Fibroblast of lung (primary cell): ENCODE data around the gene SLC66A2. TPM values are rescaled to one million over a fixed set of nuclear protein-coding genes. Genes with fewer than 3 reads are reported as not detected.

Source experiments
- DNase-seq, 2 donors: peaks; one replicate each; pipeline versions ENCODE4 v3.0.0 to v3.0.0-alpha.2; 2010; ENCODE audit warnings: low read depth in 2 of 2
- H2AFZ ChIP-seq: 2 replicates; pipeline ENCODE4 v1.5.1; 2012; ENCODE audit warnings: low read length, control low read depth, inconsistent platforms
- H3K27ac ChIP-seq: 2 replicates; pipeline ENCODE4 v1.5.1; 2011; ENCODE audit warnings: low read length, control low read depth; ENCODE audit not compliant: insufficient read depth
- H3K27me3 ChIP-seq: 2 replicates; pipeline ENCODE4 v1.5.1; 2011; ENCODE audit warnings: mild to moderate bottlenecking, low read length; ENCODE audit not compliant: control insufficient read depth, insufficient read depth
- H3K36me3 ChIP-seq: 2 replicates; pipeline ENCODE4 v1.5.1; 2011; ENCODE audit warnings: low read length; ENCODE audit not compliant: control insufficient read depth, insufficient read depth
- H3K4me1 ChIP-seq: 2 replicates; pipeline ENCODE4 v1.5.1; 2011; ENCODE audit warnings: low read length; ENCODE audit not compliant: control insufficient read depth, insufficient read depth; ENCODE audit errors: extremely low read depth
- H3K4me2 ChIP-seq: 2 replicates; pipeline ENCODE4 v1.5.1; 2011; ENCODE audit warnings: low read length, control low read depth; ENCODE audit not compliant: insufficient read depth; ENCODE audit errors: extremely low read depth
- H3K4me3 ChIP-seq, 4 experiments: fragments of 200-600 bp in 1 of 4; sonication (generic) in 1 of 4; replicated peaks in 1 of 4; 2 replicates each; pipeline ENCODE4 v1.5.1; 2011 to 2016; ENCODE audit warnings: low read length in 4 of 4, low read depth in 3 of 4, mild to moderate bottlenecking in 3 of 4, control low read depth in 2 of 4, inconsistent platforms in 1 of 4, mixed read lengths in 1 of 4; ENCODE audit not compliant: insufficient read depth in 1 of 4; ENCODE audit errors: control extremely low read depth in 1 of 4
- H3K79me2 ChIP-seq: 2 replicates; pipeline ENCODE4 v1.5.1; 2012; ENCODE audit warnings: mild to moderate bottlenecking, low read length, inconsistent platforms; ENCODE audit not compliant: control insufficient read depth, insufficient read depth
- H3K9ac ChIP-seq: 2 replicates; pipeline ENCODE4 v1.5.1; 2011; ENCODE audit warnings: mild to moderate bottlenecking, low read length, control low read depth; ENCODE audit not compliant: insufficient read depth
- H3K9me3 ChIP-seq: 2 replicates; pipeline ENCODE4 v1.5.1; 2012; ENCODE audit warnings: low read depth, low read length; ENCODE audit not compliant: control insufficient read depth, insufficient read depth
- H4K20me1 ChIP-seq: 2 replicates; pipeline ENCODE4 v1.5.1; 2011; ENCODE audit warnings: low read length; ENCODE audit not compliant: control insufficient read depth, insufficient read depth; ENCODE audit errors: extremely low read depth
- EZH2 ChIP-seq: IDR thresholded peaks from 2 replicates; pipeline ENCODE4 v1.5.1; 2012; ENCODE audit warnings: low read length, control low read depth, mild to moderate bottlenecking; ENCODE audit errors: missing control alignments
- polyA plus RNA-seq, 2 donors: library from polyadenylated mRNA; depleted of rRNA in 1 of 2; stranded (reverse) in 1 of 2; unstranded in 1 of 2; fragments of >200 nt; gene quantifications; 2 replicates each; pipeline ENCODE4 v1.2.1, GENCODE V29; 2011 to 2012; ENCODE audit warnings: missing spikeins in 1 of 2
- total RNA-seq: library from RNA; depleted of rRNA; stranded (reverse); fragments of >200 nt; gene quantifications from 2 replicates; pipeline ENCODE4 v1.2.1, GENCODE V29; 2014
- TF ChIP-seq, protein P1 (sequence below), 2 donors: IDR thresholded peaks in 1 of 2; conservative IDR thresholded peaks in 1 of 2; 1 replicate in 1 of 2; 2 replicates in 1 of 2; pipeline ENCODE4 v1.5.1; 2011 to 2012; ENCODE audit warnings: low read length in 2 of 2, control low read depth in 1 of 2, inconsistent platforms in 1 of 2, low read depth in 1 of 2, mild to moderate bottlenecking in 1 of 2

The SLC66A2 gene
- total and polyA plus RNA-seq, 2 donors (not counting 1 experiment from before 2014, with no cell fraction given) = 13.2 to 46.1 TPM

DNA sequence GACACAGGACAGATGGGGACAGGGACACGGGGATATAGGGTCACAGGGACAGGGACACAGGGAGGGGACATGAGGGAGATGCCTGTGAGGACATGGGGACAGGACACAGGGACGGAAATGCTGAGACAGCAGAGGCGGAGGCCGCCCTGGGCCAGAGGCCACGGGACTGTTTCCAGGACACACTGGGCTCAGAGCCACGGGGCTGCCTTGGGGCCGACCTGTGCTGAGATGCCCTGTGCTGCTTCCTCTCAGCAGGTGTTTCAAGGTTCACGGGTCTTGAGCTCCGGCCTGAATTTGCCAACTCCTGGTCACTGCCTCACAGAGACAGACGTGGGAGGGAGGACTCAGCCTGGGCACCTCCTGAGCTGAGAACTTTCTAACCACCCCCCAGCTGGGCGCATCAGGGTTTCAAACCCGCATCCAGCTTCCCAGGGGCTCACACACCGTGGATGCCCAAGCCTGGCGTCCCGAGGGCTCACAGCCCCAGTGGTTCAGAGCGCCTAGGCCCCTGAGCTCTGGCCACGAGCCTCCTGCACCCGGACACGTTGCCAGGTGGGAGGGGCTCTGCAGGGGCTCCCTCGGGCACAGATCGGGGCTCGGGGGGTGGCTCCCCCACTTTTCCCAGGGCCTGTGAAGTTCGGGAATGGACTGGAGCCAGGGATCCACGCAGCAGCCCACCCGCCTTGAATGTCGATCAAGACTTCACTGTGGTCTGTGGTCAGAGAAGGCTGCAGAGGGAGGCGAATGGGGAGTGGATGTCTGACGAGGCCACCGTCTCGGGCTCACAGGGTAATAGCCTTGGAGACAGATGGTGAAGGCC, 64.1 kb downstream of the SLC66A2 start:
- Histone ChIP-seq H3K36me3 (no peaks in the 10 kb centered on the region), H3K9ac (no peak overlapping the region), H4K20me1 (no peaks in the 10 kb centered on the region), H3K27ac (no peak overlapping the region), H3K9me3 (no peaks in the 10 kb centered on the region), H3K27me3 (no peaks in the 10 kb centered on the region), H3K4me1 (no peaks in the 10 kb centered on the region), H3K79me2 (no peaks in the 10 kb centered on the region), H3K4me3 (no peak overlapping the region), H2AFZ (no peak overlapping the region), H3K4me2 (no peak overlapping the region)
- TF ChIP-seq, protein P1, sequence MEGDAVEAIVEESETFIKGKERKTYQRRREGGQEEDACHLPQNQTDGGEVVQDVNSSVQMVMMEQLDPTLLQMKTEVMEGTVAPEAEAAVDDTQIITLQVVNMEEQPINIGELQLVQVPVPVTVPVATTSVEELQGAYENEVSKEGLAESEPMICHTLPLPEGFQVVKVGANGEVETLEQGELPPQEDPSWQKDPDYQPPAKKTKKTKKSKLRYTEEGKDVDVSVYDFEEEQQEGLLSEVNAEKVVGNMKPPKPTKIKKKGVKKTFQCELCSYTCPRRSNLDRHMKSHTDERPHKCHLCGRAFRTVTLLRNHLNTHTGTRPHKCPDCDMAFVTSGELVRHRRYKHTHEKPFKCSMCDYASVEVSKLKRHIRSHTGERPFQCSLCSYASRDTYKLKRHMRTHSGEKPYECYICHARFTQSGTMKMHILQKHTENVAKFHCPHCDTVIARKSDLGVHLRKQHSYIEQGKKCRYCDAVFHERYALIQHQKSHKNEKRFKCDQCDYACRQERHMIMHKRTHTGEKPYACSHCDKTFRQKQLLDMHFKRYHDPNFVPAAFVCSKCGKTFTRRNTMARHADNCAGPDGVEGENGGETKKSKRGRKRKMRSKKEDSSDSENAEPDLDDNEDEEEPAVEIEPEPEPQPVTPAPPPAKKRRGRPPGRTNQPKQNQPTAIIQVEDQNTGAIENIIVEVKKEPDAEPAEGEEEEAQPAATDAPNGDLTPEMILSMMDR (conservative IDR thresholded peaks at IDR 0.05 in 1 of 2, IDR thresholded peaks at IDR 0.05 in 1 of 2; ENCODE audit: low read depth in 1 of 2, low read length in 2 of 2) = no peak
- TF ChIP-seq EZH2 = no peak
- no peak for DNase-seq

DNA sequence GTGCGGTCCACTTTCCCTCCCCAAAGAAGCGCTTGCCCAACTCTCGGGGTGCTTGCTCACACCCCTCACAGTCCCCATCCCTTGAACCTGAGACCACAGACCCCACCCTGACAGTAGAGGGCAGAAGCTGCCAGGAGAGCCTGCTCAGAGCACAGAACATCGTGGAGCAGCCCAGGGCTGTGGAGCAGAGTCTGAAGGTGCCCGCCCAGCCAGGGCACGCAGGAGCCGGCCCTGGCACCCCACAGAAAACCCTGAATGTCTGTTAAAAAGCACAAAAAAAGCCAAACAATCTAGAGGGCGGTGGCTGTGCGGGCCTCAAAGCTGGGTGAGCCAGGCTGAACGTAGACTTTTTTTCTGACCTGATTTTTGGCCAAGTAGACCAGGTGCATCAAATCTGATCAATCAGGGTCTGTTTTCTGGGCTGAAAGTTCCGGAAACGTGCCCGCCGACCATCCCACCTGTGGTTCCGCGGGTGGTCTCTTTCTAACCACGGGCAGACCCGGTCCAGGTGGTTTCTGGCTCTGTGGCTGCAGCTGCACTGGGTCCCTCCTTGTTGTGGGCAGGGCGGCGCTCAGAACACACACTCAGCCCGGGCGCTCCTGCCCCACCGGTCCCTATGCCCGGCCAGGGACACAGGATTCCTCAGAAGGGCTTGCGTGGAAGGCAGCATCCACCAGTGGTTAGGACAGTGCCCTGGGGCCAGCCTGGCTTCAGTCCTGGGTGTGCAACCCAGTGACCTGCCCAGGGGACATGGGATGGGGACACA, 66.3 kb downstream of the SLC66A2 start:
- no peak for DNase-seq
- Histone ChIP-seq H3K27ac (no peak overlapping the region), H3K27me3 (no peaks in the 10 kb centered on the region), H3K4me1 (no peaks in the 10 kb centered on the region), H3K9me3 (no peaks in the 10 kb centered on the region), H3K79me2 (no peaks in the 10 kb centered on the region), H3K36me3 (no peaks in the 10 kb centered on the region), H4K20me1 (no peaks in the 10 kb centered on the region), H3K4me2 (no peak overlapping the region), H3K9ac (no peak overlapping the region), H2AFZ (no peak overlapping the region), H3K4me3 (no peak overlapping the region)
- TF ChIP-seq, protein P1 (conservative IDR thresholded peaks at IDR 0.05 in 1 of 2, IDR thresholded peaks at IDR 0.05 in 1 of 2; ENCODE audit: low read depth in 1 of 2, low read length in 2 of 2) = no peak
- TF ChIP-seq EZH2 = no peak

DNA sequence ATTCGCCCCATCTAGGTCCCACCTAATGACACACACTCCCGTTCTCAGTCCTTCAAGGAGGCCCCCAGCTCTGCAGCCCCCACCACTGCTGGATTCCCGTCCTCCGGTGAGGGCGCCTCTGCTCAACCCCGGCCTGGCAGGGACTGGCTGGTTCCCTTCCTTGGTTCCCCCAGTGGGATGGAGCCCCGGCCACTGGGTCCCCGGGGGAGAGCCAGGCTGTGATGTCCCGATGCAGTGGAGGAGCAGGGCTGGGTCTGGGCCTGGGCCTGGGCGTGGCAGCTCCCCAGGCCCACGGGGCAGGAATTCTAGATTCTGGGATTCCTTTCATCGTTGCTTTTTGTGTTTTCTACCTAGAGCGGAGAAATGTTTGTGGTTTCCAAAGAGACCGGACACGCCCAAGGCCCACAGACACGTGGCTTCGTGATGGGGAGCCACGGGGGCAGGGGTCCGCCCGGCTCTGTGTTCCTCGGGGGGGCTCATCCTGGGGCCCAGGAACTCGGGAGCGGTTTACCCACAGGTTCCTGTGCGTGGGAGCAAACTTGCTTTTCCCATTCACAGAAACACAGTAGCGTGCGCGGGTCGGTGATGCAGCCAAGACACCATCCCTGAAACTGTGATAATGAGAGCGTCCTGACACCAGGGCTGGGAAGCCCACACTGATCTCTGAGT, 67.0 kb downstream of the SLC66A2 start:
- Histone ChIP-seq H3K4me3 (no peak overlapping the region), H3K4me2 (no peak overlapping the region), H3K27ac (no peak overlapping the region), H3K36me3 (no peaks in the 10 kb centered on the region), H3K4me1 (no peaks in the 10 kb centered on the region), H3K9me3 (no peaks in the 10 kb centered on the region), H2AFZ (no peak overlapping the region), H3K9ac (no peak overlapping the region), H3K27me3 (no peaks in the 10 kb centered on the region), H4K20me1 (no peaks in the 10 kb centered on the region), H3K79me2 (no peaks in the 10 kb centered on the region)
- TF ChIP-seq EZH2 = no peak
- TF ChIP-seq, protein P1 (conservative IDR thresholded peaks at IDR 0.05 in 1 of 2, IDR thresholded peaks at IDR 0.05 in 1 of 2; ENCODE audit: low read depth in 1 of 2, low read length in 2 of 2) = no peak
- DNase-seq = no peak
